Activated T-cell treated with anti-CD3 and anti-CD28 coated beads for 1 hour (primary cell): ENCODE measurements around the gene CRY2.
"Not testable (repeated sequence)": the region's sequence is repeated elsewhere in the genome, so short reads cannot be mapped to it uniquely, and the experiment has no call there.

ENCODE experiments used
- DNase-seq: peaks from one replicate; pipeline ENCODE4 v3.0.0-alpha.2; 2020; ENCODE audit warnings: low read depth

The CRY2 gene

GRCh38 chr11:45899448-45900174 lies 52.3 kb downstream of the CRY2 start:
- DNase-seq = peak; percentile 33

DNA sequence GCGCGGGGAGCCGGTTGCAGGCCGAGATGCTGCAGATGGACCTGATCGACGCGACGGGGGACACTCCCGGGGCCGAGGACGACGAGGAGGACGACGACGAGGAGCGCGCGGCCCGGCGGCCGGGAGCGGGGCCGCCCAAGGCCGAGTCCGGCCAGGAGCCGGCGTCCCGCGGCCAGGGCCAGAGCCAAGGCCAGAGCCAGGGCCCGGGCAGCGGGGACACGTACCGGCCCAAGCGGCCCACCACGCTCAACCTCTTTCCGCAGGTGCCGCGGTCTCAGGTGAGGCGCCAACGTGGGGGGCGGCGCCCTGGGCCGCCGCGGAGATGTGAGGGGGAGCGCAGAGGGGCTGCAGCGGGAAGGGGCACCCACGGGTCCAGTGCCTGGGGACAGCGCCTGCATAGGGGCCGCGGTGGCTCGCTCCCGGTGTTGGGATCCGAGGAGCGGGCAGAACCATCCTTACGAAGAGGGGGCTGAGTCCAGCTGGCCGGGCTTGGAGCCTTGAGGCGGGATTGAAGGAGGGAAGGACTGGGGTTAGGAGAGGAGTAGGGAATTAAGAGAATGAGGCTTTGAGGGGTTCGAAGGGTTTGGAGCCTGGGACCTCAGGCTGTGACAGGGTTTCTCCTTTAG lies 53.0 kb downstream of the CRY2 start:
- not testable (repeated sequence) for DNase-seq

GRCh38 chr11:45900916-45901617 lies 53.8 kb downstream of the CRY2 start:
- no peak for DNase-seq

DNA sequence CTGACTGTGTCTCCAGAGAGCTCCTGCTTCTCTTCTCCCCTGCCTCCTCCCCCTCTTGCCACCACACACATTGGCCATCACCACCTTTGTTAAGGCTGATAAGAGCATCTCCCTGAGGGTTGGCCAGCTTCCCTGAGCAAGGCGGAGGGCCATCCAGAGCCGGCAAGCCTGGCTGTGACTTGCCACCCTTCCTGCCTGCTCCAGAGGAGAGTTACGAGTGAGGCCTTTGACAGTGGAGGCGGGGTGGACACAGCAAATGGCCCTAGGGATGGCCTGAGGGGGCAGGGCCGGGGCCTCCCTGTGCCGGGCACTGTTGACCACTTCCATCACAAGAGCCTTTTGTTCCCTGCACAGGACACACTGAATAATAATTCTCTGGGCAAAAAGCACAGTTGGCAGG lies 54.4 kb downstream of the CRY2 start:
- no peak for DNase-seq

DNA sequence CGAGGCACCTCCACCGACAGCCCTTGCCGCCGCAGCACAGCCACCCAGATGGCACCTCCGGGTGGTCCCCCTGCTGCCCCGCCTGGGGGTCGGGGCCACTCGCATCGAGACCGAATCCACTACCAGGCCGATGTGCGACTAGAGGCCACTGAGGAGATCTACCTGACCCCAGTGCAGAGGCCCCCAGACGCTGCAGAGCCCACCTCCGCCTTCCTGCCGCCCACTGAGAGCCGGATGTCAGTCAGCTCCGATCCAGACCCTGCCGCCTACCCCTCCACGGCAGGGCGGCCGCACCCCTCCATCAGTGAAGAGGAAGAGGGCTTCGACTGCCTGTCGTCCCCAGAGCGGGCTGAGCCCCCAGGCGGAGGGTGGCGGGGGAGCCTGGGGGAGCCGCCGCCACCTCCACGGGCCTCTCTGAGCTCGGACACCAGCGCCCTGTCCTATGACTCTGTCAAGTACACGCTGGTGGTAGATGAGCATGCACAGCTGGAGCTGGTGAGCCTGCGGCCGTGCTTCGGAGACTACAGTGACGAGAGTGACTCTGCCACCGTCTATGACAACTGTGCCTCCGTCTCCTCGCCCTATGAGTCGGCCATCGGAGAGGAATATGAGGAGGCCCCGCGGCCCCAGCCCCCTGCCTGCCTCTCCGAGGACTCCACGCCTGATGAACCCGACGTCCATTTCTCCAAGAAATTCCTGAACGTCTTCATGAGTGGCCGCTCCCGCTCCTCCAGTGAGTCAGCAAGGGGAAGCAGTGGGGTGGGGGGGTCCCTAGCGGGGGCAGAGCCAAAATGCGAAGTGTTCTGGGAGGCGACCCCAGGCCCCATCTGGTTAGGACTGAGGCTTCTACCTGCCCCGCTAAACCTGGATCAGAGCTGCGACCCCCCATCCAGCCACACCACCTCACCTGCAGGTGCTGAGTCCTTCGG lies 55.4 kb downstream of the CRY2 start:
- no peak for DNase-seq

DNA sequence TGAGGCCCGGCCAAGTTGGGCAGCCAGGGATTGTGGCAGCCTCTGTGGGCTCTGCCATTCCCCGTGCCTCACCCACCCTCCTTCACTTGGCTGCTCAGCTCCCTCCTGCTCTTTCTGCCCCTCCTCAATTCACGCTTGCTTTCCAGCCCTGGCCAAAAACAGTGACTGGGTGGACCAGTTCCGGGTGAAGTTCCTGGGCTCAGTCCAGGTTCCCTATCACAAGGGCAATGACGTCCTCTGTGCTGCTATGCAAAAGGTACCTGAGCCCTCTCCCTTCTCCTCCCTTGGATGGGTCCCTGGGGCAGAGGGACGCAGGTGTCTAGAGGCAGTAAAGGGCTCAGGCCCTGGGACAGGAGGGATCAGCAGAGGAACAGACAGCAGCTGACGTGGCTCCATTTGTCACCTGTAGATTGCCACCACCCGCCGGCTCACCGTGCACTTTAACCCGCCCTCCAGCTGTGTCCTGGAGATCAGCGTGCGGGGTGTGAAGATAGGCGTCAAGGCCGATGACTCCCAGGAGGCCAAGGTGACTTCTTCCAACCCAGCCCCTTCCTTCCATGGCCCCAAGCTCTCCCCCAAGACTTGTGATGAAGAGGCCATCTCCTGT lies 57.1 kb downstream of the CRY2 start:
- no peak for DNase-seq

DNA sequence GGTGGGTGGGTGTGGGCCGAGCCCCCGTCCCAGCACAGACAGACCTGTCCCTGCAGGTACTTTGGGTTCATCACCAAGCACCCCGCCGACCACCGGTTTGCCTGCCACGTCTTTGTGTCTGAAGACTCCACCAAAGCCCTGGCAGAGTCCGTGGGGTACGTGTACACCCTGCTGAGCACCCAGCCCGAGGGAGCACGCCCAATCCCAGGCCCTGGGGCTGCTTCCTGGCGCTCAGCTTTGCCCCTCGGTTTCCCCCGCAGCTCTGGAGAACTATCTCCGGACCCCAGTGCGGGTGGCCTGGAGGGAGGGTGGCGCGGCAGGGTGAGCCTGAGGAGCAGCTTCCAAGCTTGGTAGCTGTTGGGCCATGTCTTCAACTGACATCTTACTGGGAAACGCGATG lies 57.8 kb downstream of the CRY2 start:
- DNase-seq = no peak

DNA sequence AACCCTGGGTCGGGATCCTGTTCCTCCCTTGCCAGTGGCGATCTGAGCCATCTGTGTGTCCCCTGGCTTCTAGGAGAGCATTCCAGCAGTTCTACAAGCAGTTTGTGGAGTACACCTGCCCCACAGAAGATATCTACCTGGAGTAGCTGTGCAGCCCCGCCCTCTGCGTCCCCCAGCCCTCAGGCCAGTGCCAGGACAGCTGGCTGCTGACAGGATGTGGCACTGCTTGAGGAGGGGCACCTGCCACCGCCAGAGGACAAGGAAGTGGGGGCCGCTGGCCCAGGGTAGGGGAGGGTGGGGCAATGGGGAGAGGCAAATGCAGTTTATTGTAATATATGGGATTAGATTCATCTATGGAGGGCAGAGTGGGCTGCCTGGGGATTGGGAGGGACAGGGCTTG lies 58.3 kb downstream of the CRY2 start:
- DNase-seq = not testable (repeated sequence)

DNA sequence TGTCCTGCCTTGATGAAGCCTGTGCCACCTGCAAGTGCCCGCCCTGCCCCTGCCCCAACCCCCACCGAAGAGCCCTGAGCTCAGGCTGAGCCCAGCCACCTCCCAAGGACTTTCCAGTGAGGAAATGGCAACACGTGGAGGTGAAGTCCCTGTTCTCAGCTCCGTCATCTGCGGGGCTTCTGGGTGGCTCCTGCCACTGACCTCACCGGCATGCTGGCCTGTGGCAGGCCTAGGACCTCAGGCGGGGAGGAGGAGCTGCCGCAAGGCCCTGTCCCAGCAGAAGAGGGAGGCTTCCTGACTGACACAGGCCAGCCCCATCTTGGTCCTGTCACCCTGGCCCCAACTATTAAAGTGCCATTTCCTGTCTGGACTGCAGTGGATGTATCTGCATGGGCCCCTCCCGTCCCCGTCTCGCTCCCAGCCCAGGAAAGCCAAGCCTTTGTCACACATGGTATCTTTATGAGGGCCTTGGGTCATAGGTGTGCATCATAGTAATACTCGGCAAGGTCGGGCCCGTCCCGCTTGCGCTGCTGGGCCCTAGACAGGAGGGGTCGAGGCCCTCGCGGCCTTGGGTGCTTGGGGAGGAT lies 58.9 kb downstream of the CRY2 start:
- DNase-seq = no peak

DNA sequence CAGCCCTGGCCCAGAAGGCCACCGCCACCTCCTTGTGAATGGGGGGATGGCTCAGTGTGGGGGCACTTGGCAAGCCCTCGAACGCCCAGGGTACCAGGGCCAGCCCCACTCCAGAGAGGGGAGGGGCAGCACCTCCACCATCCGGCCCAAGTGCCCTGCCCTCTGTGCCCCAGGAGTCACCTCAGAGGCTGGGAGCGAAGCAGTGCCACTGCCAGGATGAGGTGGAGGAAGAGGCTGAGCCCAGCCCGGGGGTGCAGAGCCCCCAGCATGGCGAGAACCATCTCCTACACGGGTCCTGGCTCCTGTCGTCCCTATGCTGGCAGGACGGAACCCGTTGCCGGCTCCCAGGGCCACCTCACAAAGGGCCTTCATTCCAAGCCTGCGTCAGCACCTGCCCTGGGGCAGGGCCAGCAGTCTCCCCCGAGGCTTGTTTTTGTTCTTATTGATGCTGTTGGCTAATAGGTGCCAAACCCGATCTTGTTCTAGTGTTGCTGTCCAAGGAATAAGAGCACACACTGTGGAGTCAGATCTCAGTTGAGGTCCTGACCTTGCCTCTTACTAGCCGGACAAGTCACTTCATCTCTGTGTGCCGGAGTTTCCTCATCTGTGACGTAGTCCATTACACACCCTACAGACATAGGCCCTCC lies 59.8 kb downstream of the CRY2 start, which contains the start of gene FREY1:
FREY1 (minus strand) TSS at position 307 of the 647 bp plus-strand sequence; CDS start at position 281, 26 bp downstream.
- DNase-seq = no peak

DNA sequence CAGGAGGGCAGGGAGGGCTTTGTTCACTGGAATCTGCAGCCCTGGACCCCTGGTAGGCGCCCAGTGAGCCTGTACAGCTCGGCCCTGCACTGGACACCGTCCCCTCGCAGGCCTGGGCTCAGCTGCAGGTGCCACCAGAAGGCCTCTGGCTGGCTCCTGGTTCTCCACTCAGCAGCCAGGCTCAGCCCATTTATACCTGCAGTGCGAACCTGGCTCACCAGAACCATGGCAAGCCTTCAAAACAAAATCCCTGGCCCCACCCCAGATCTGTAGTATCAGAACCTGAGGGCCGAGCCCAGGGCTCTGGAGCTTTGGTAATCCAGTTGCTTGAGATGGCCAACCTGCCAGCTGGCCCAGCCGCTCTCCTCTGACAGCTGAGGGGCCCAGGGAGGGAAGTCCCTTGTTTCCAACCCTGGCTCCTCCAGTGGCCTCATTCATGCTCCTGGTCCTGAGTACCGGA lies 60.7 kb downstream of the CRY2 start:
- no peak for DNase-seq

DNA sequence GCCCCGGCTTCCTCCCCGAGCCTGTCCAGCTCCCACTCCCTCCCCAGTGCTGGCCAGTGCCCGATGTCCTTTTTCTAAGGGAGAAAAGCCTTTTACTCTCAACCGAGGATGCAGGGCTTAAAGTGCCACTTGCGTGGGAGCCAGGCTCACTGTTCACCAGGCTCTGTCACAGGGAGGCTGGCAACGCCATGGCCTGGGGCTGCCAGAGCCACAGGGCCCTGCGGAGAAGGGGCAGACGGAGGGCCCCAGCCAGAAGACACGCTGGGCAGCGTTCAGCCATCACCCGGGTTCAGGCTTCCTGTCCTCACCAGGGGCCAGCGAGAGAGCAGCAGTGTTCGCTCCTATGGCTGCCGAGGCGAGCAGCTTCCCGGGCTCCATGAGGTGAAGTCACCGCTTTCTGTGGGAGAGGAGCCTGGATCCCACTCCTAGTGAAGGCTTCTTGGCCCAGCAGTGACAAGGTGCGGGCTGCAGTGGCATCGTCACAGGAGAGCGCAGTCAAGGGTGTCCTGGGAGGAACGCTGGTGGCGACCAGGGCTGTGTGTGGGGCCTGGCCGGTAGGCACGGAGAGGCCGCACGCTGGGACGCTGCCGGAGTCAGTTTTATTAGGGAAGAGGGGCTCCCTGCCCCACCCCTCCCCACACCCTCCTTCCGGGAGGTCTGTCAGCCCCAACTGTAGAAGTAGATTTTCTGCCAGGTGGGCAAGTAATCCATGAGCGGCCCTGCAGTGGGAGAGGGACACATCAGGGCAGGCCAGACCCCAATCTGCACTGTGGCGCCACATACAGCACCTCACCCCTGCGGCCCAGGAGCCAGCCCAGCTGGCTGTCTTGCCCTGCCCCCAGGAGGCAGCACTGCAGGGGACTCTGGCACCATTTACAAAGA lies 62.6 kb downstream of the CRY2 start:
- DNase-seq = no peak

- no peak for DNase-seq
Observed at GRCh38 chr11:45910623-45911022, 63.3 kb downstream of the CRY2 start.

- DNase-seq = no peak
Observed at GRCh38 chr11:45913514-45913913, 66.2 kb downstream of the CRY2 start.

DNA sequence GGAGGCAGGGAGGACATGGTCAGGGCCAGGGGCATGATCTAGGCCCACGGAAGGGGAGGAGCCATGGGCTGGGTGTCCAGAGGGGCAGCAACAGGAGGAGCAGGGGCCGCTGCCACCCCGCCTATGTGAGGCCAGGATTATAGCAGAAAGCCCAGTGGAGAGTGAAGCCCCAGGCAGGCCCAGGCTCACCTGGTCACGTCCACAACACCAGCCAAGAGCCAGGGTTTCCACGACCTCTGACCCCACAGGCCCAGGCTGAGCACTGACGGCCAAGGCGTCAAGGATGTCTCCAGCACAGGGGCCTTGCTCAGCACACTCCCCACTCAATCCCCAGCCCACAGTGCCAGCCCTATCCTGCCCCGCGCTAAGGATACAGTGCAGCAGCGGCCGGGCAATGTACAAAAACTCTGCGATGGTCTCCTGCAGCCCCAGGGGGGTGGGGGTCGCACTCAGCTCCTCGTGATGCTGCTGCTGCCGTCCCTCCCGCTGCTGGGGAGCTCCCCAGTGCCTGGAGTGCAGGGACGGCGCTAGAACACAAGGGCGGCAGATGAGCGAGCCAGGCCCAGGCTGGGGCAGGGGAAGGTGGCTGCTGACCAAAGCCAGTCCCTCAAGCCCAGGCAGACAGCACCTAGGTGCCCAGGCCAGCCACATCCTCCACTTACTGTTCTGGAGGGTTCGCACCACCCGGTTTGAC lies 66.8 kb downstream of the CRY2 start:
- no peak for DNase-seq

DNA sequence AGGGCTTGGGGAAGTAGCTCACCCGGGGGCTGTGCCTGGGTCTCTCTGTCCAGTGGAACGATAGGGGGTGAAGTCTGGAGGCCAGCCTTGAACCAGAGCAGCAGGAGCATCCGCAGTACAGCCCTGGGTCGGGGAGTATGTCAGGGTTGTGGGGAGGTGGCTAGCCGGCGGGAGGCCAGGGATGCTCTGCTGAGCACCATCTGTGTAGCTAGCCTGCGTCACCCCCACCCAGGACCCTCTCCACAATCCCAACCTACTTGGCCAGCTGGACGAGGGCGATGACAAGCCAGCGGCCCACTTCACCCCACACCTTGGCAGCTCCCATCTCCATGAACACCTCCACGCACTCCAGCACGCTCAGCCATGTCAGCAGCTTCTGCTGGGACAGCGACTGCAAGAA lies 68.2 kb downstream of the CRY2 start:
- no peak for DNase-seq

- no peak for DNase-seq
Observed at GRCh38 chr11:45917286-45917622, 70.0 kb downstream of the CRY2 start.

GRCh38 chr11:45917623-45918330 lies 70.5 kb downstream of the CRY2 start, which contains the start of gene PEX16:
PEX16 (minus strand) TSS chr11:45917877; CDS start chr11:45917811, 66 bp downstream.
- peak; percentile 86 for DNase-seq
